Measurements from ENCODE around the gene NYAP2. TPM values are rescaled to one million over a fixed set of nuclear protein-coding genes. Genes with fewer than 3 reads are reported as not detected.
A peak's percentile ranks its signal among the peaks of the same experiment; 100 is the strongest.

The NYAP2 gene
- polyA plus RNA-seq, 1 donor from 2014 or later = not detected

- Mint-ChIP-seq H3K9me3 (peaks cover 0 to 4% (median 2%) of the 10 kb centered on the region in 3 donors), H3K4me1 (peaks cover 0 to 6% (median 0%) of the 10 kb centered on the region in 3 donors), H3K36me3 (no peaks in the 10 kb centered on the region), H3K27ac (no peak overlapping the region), H3K4me3 (no peak overlapping the region), H3K27me3 (no peaks in the 10 kb centered on the region)
Observed at GRCh38 chr2:225486236-225486635, 86.7 kb downstream of the NYAP2 start.

- H3K4me3 Mint-ChIP-seq = peak overlapping the region in 1 of 4 donors; percentile 58
- H3K9me3 Mint-ChIP-seq = peaks cover 0 to 4% (median 2%) of the 10 kb centered on the region in 3 donors
- H3K4me1 Mint-ChIP-seq = peaks cover 0 to 6% (median 0%) of the 10 kb centered on the region in 3 donors
- no peaks in the 10 kb centered on the region for H3K27me3 Mint-ChIP-seq
- H3K27ac Mint-ChIP-seq = no peak overlapping the region
- no peaks in the 10 kb centered on the region for H3K36me3 Mint-ChIP-seq
Observed at GRCh38 chr2:225487878-225488416, 88.4 kb downstream of the NYAP2 start.

- no peak overlapping the region for H3K4me3 Mint-ChIP-seq
- no peak overlapping the region for H3K27ac Mint-ChIP-seq
- no peaks in the 10 kb centered on the region for H3K36me3 Mint-ChIP-seq
- H3K27me3 Mint-ChIP-seq = no peaks in the 10 kb centered on the region
- H3K4me1 Mint-ChIP-seq = peaks cover 0 to 6% (median 0%) of the 10 kb centered on the region in 3 donors
- peaks cover 0 to 4% (median 2%) of the 10 kb centered on the region in 3 donors for H3K9me3 Mint-ChIP-seq
Observed at GRCh38 chr2:225488743-225489142, 89.2 kb downstream of the NYAP2 start.

DNA sequence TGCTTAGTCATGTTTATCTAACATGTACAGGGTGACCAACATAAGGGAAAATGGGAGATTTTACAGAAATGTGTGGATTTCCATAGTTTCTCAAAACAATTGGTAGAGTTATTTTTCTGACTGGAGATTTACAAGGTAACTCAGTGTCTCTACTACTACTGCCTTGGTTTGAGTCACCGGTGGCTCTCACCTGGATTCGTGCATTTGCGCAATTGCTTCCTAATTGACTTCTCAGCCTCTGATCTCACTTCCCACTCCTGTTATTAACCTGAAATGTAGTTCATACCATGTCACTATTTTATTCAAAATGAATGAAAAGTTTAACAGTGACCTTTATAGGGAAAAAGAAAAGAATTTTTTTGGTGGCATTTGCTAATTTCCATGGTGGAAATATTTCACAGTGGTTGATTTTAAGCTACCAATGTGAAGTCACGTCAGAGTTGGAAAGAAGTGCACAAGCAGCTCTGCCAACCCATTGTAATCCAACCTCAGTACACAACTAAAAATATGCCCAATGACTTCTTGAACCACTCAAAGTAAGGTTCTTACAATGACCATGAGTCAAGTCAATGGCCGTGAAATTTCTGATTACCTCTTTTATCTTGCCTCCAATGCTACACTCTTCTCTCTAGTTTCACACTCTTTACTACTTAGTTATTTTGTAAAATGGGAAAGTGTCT, 94.0 kb downstream of the NYAP2 start:
- no peaks in the 10 kb centered on the region for H3K9me3 Mint-ChIP-seq
- H3K27me3 Mint-ChIP-seq = no peaks in the 10 kb centered on the region
- peaks cover 1% of the 10 kb centered on the region for H3K36me3 Mint-ChIP-seq
- H3K27ac Mint-ChIP-seq = no peak overlapping the region
- peaks cover 0 to 4% (median 0%) of the 10 kb centered on the region in 3 donors for H3K4me1 Mint-ChIP-seq
- no peak overlapping the region for H3K4me3 Mint-ChIP-seq

GRCh38 chr2:225494100-225494459, 94.6 kb downstream of the NYAP2 start:
- Mint-ChIP-seq H3K27ac (no peak overlapping the region), H3K4me3 (no peak overlapping the region), H3K27me3 (no peaks in the 10 kb centered on the region), H3K9me3 (no peaks in the 10 kb centered on the region), H3K4me1 (no peaks in the 10 kb centered on the region), H3K36me3 (peaks cover 1% of the 10 kb centered on the region)

- no peak overlapping the region for H3K4me3 Mint-ChIP-seq
- peak overlapping the region in 1 of 3 donors; percentile 37 for H3K27ac Mint-ChIP-seq
- no peaks in the 10 kb centered on the region for H3K27me3 Mint-ChIP-seq
- H3K4me1 Mint-ChIP-seq = no peaks in the 10 kb centered on the region
- peaks cover 1% of the 10 kb centered on the region for H3K36me3 Mint-ChIP-seq
- H3K9me3 Mint-ChIP-seq = no peaks in the 10 kb centered on the region
Observed at GRCh38 chr2:225495706-225496105, 96.2 kb downstream of the NYAP2 start.

GRCh38 chr2:225496568-225496967, 97.1 kb downstream of the NYAP2 start:
- H3K27me3 Mint-ChIP-seq = no peaks in the 10 kb centered on the region
- no peaks in the 10 kb centered on the region for H3K4me1 Mint-ChIP-seq
- no peak overlapping the region for H3K27ac Mint-ChIP-seq
- peaks cover 1% of the 10 kb centered on the region for H3K36me3 Mint-ChIP-seq
- H3K4me3 Mint-ChIP-seq = no peak overlapping the region
- no peaks in the 10 kb centered on the region for H3K9me3 Mint-ChIP-seq

GRCh38 chr2:225497166-225497565, 97.7 kb downstream of the NYAP2 start:
- no peak overlapping the region for H3K4me3 Mint-ChIP-seq
- no peaks in the 10 kb centered on the region for H3K27me3 Mint-ChIP-seq
- H3K9me3 Mint-ChIP-seq = no peaks in the 10 kb centered on the region
- no peak overlapping the region for H3K27ac Mint-ChIP-seq
- peaks cover 1% of the 10 kb centered on the region for H3K36me3 Mint-ChIP-seq
- H3K4me1 Mint-ChIP-seq = no peaks in the 10 kb centered on the region

DNA sequence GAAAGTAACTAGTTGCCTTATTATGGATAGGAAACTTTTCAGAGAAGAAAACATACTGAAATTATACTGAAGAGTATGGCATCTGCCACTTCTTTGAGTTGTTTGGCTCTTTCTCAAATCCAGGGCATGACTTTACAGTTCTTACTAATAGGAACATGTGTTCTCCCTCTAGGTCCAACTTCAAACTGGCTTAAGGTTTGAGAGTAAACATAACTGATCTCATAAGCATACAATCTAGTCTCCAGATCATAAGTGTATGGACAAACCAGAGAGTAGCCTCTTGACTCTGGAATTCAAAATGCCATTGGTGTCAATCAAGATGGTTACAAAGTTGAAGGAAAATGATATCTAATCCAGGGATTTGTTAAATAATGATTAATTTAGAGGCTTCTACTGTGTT, 101.5 kb downstream of the NYAP2 start:
- H3K36me3 Mint-ChIP-seq = peaks cover 1% of the 10 kb centered on the region
- H3K9me3 Mint-ChIP-seq = no peaks in the 10 kb centered on the region
- H3K4me3 Mint-ChIP-seq = no peak overlapping the region
- no peak overlapping the region for H3K27ac Mint-ChIP-seq
- H3K4me1 Mint-ChIP-seq = no peaks in the 10 kb centered on the region
- H3K27me3 Mint-ChIP-seq = no peaks in the 10 kb centered on the region

GRCh38 chr2:225502971-225503370, 103.5 kb downstream of the NYAP2 start:
- no peak overlapping the region for H3K27ac Mint-ChIP-seq
- H3K36me3 Mint-ChIP-seq = peaks cover 1% of the 10 kb centered on the region
- no peaks in the 10 kb centered on the region for H3K27me3 Mint-ChIP-seq
- no peaks in the 10 kb centered on the region for H3K4me1 Mint-ChIP-seq
- H3K4me3 Mint-ChIP-seq = no peak overlapping the region
- H3K9me3 Mint-ChIP-seq = no peaks in the 10 kb centered on the region

- no peak overlapping the region for H3K27ac Mint-ChIP-seq
- H3K27me3 Mint-ChIP-seq = no peaks in the 10 kb centered on the region
- H3K4me1 Mint-ChIP-seq = no peaks in the 10 kb centered on the region
- H3K4me3 Mint-ChIP-seq = no peak overlapping the region
- no peaks in the 10 kb centered on the region for H3K9me3 Mint-ChIP-seq
- no peaks in the 10 kb centered on the region for H3K36me3 Mint-ChIP-seq
Observed at GRCh38 chr2:225510796-225511195, 111.3 kb downstream of the NYAP2 start.

DNA sequence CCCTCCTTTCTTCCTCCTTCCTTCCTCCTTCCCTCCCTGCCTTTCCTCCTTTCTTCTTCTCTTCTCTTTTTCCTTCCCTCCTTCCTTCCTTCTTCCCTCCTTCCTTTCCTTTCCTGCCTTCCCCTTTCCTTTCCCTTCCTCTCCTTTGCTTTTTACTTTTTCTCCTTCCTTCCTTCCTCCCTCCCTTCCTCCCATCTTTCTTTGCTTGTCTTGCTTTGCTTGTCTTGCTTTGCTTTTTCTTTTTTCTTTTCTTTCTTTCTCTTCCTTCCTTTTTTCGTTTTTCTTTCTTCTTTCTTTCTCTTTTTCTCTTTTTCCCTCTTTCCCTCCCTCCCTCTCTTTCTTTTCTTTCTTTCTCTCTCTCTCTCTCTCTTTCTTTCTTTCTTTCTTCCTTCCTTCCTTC, 113.0 kb downstream of the NYAP2 start:
- no peaks in the 10 kb centered on the region for H3K36me3 Mint-ChIP-seq
- H3K9me3 Mint-ChIP-seq = no peaks in the 10 kb centered on the region
- no peaks in the 10 kb centered on the region for H3K27me3 Mint-ChIP-seq
- H3K4me1 Mint-ChIP-seq = no peaks in the 10 kb centered on the region
- no peak overlapping the region for H3K27ac Mint-ChIP-seq
- H3K4me3 Mint-ChIP-seq = no peak overlapping the region

GRCh38 chr2:225512876-225513540, 113.5 kb downstream of the NYAP2 start:
- H3K27ac Mint-ChIP-seq = no peak overlapping the region
- no peaks in the 10 kb centered on the region for H3K9me3 Mint-ChIP-seq
- H3K36me3 Mint-ChIP-seq = no peaks in the 10 kb centered on the region
- no peaks in the 10 kb centered on the region for H3K27me3 Mint-ChIP-seq
- H3K4me3 Mint-ChIP-seq = no peak overlapping the region
- no peaks in the 10 kb centered on the region for H3K4me1 Mint-ChIP-seq

DNA sequence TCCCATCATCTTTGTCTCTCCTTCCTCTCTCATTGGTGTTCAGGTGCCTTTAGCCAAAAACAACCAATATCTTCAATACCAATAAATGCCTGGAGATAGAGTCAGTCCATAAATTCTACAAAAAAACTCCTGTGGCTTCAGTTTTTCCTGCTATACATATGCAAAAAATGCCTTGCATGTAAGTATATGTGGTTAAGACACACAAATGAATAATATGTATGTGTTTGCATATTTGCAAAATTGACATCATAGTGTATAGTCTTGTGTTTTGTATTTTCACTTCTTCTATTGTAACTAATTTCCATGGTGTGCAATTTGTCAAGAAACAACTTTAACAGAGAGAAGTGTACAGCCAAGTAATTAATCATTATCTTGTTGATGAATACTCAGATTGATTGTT, 115.5 kb downstream of the NYAP2 start:
- no peak overlapping the region for H3K4me3 Mint-ChIP-seq
- H3K9me3 Mint-ChIP-seq = no peaks in the 10 kb centered on the region
- no peak overlapping the region for H3K27ac Mint-ChIP-seq

GRCh38 chr2:225526760-225527390, 127.4 kb downstream of the NYAP2 start:
- Mint-ChIP-seq H3K4me3 (no peak overlapping the region), H3K9me3 (no peaks in the 10 kb centered on the region), H3K27me3 (no peaks in the 10 kb centered on the region)

More for the DNA sequence above, 115.5 kb downstream of the NYAP2 start:
- H3K27me3 Mint-ChIP-seq = no peaks in the 10 kb centered on the region
- H3K36me3 Mint-ChIP-seq = no peaks in the 10 kb centered on the region
- H3K4me1 Mint-ChIP-seq = no peaks in the 10 kb centered on the region

More at GRCh38 chr2:225526760-225527390, 127.4 kb downstream of the NYAP2 start:
- H3K36me3 Mint-ChIP-seq = peaks cover 3% of the 10 kb centered on the region
- H3K27ac Mint-ChIP-seq = no peak overlapping the region
- peaks cover 0 to 2% (median 0%) of the 10 kb centered on the region in 3 donors for H3K4me1 Mint-ChIP-seq

All from IgD-negative memory B cell (primary cell).